ENCODE measurements around the gene KCTD14.
"Not testable (repeated sequence)": the region's sequence is repeated elsewhere in the genome, so short reads cannot be mapped to it uniquely, and the experiment has no call there.

The KCTD14 gene

DNA sequence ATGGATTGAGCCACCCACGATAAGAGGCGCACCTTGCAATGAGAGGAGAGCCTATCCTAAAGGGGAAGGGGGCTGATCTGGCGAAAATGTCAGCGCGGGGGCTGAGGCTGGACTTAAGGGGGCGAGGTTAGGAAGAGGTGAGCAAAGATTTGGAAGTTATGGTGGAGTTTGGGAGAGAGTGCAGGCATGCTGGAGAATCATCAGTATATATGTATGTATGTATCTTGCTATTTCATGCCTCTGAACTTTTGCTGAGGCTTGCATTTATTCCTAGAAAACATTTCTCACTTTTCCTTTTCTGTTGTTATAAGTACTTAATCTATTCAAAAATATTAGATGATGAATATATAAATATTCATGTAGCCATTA lies 23.4 kb upstream of the KCTD14 start:
- DNase-seq (ENCODE audit: low read depth in 2 of 2) = no peak

- DNase-seq (ENCODE audit: low read depth in 2 of 2) = peak; percentile 43 to 65
Measured at GRCh38 chr11:78045851-78046485, 22.9 kb upstream of the KCTD14 start.

GRCh38 chr11:78044706-78045105 lies 21.6 kb upstream of the KCTD14 start:
- no peak for DNase-seq (ENCODE audit: low read depth in 2 of 2)

- DNase-seq (ENCODE audit: low read depth in 2 of 2) = no peak
Measured at GRCh38 chr11:78041843-78042440, 18.9 kb upstream of the KCTD14 start.

- DNase-seq (ENCODE audit: low read depth in 2 of 2) = not testable (repeated sequence)
Measured at GRCh38 chr11:78041380-78041719, 18.3 kb upstream of the KCTD14 start.

GRCh38 chr11:78040691-78041379 lies 17.8 kb upstream of the KCTD14 start:
- no peak for DNase-seq (ENCODE audit: low read depth in 2 of 2)

- DNase-seq (ENCODE audit: low read depth in 2 of 2) = no peak
Measured at GRCh38 chr11:78039919-78040671, 17.0 kb upstream of the KCTD14 start.

DNA sequence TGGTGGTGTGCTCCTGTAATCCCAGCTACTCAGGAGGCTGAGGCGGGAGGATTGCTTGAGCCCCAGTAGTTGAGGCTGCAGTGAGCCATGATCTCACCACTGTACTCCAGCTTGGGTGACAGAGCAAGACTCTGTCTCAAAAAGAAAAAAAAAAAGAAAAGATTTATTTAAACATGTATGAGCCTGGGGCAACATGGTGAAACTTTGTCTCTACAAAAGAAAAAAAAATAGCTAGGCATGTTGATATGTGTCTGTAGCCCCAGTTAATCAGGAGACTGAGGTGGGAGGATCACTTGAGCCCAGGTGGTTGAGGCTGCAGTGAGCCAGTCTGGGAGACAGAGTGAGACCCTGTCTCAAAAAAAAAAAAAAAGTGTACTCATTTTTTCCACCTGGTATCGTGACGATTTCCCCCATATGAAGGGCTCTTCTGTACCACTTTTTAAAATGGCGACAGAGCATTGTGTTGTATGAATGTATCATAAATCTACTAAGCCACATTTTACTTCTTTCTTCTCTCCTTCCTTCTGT lies 16.4 kb upstream of the KCTD14 start:
- no peak for DNase-seq (ENCODE audit: low read depth in 2 of 2)

DNA sequence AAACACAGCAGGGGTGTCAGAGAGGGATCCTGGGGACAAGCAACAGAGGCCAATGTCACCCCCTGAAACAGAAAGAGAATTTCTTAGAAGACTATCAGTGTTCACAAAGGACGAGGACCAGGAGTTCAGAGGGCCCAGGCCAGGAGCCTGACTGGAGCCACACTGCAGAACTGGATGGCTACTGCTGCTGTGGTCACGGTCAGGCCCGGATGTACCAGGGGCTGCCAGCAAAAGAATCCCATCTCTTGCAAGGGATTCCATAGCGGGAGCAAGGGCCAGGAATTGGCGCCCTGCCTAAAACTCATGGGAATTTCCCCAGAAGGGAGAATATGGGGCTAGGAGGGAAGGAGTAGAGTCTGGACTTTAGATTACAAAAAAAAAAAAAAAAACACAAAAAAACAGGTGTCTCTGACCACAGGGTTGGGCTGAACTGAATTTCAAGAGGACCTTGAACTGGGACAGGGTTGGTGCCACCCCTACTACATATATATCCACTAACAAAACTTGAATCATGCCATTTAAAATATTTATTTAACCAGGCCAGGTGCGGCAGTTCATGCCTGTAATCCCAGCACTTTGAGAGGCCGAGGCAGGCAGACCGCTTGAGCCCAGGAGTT lies 15.7 kb upstream of the KCTD14 start:
- DNase-seq (ENCODE audit: low read depth in 2 of 2) = no peak

DNA sequence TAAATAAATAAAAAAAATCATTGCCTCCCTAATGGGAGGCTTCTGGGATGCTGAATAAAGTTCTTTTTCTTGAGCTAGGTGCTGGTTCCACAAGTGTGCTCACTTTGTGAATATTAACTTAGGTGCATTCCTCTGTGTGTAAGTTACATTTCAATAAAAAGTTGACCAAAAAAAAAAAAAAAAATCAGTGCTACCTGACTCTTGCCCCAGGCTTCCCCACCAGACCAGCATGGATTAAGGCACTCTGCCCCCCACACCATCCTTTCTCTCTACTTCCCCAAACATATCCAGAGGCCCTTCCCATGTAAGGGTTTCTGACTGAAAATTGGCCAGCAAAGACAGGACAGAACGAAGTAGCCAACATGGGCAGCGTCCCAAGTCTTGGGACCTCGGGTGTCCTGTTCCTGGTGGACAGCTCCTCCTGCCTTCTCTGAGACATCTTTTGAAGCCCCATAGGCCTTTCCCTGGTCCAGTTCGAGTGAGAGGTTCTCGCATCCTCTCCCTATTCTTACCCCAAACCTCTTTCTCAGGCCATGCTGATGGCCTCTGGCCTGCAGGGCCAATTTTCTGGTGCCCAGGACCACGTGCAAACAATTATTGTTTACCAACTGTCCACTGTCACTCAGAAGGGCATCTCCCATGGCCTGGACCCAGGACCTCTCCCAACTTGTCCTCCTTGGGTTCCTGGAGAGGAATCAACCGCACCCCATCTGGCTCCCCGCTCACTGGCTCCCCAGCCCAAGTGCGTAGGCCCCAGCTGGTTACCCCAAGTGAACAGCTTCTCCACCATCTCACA lies 14.9 kb upstream of the KCTD14 start:
- DNase-seq (ENCODE audit: low read depth in 2 of 2) = no peak

DNA sequence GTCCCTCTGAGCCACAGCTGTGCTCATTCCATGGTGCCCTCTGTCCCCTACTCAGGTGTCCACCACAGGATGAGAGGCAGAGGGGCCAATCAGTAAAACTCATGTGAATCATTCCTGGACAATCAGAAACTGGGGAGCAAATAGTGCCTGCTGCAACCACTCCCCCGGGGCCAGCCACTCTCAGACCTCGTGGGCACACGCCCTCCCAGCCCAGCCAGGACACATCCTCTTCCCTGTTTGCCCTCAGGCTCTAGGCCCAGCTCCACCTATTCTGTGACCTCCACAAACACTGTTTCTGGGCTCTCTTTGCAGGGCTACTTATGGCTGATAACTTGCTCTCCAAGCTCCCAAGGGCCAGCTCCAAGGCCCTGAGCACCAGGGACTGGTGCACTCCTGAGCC lies 14.0 kb upstream of the KCTD14 start:
- DNase-seq (ENCODE audit: low read depth in 2 of 2) = no peak

GRCh38 chr11:78036313-78036712 lies 13.2 kb upstream of the KCTD14 start:
- no peak for DNase-seq (ENCODE audit: low read depth in 2 of 2)

- DNase-seq (ENCODE audit: low read depth in 2 of 2) = no peak
Measured at GRCh38 chr11:78034623-78035022, 11.5 kb upstream of the KCTD14 start.

- DNase-seq (ENCODE audit: low read depth in 2 of 2) = no peak
Measured at GRCh38 chr11:78033040-78033439, 10.0 kb upstream of the KCTD14 start.

DNA sequence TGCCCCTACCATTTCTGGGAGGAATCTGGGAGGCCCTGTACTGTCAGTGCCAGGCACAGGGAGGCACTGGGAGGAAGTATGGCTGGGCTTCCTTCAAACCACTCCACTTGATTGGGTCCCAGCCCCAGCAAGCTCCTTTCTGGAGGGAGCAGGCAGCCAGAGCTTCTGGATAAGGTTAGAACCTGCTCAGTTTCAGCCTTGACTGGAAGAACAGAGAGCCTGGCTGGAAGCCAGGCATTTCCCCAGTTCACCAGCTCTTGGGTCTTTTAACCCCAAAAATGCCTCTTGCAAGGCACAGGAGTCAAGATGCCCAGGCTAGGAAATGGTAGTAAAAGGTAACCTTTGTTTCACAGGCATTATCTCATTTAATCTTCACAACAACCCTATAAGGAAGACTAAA lies 9.0 kb upstream of the KCTD14 start:
- no peak for DNase-seq (ENCODE audit: low read depth in 2 of 2)

DNA sequence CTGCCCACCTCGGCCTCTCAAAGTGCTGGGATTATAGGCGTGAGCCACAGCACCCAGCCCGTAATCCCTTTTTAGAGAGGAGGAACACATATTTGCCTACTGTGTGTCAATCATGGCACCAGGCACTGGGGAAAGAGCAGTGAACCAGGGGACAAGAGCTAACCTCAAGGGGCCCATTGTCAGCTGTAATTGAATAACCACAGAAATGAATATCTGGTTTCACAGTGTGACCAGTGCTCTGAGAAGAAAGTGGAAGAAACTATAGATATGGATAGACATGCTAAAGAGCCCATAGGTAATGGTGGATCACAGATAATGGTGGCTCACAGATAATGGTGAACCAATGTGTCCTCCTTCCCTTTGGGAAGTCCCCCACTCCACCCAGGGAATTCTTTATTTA lies 8.6 kb upstream of the KCTD14 start:
- no peak for DNase-seq (ENCODE audit: low read depth in 2 of 2)

GRCh38 chr11:78030429-78031325 lies 7.6 kb upstream of the KCTD14 start:
- no peak for DNase-seq (ENCODE audit: low read depth in 2 of 2)

- DNase-seq (ENCODE audit: low read depth in 2 of 2) = not testable (repeated sequence)
Measured at GRCh38 chr11:78028423-78028822, 5.3 kb upstream of the KCTD14 start.

DNA sequence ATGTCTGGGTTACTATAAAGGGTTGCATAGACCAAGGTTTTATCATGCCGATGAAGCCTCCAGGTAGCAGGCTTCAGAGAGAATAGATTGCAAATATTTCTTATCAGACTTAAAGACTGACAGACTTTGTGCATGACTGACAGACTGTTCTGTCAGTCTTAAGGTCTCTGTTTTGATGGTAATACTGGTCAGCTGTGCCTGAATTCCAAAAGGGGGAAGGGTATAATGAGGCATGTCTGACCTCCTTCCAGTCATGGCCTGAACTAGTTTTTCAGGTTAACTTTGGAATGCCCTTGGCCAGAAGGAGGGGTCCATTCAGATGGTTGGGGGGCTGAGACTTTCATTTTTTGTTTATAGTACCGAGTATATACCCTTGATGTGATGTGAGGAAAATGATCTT lies 4.7 kb upstream of the KCTD14 start:
- DNase-seq (ENCODE audit: low read depth in 2 of 2) = no peak

GRCh38 chr11:78025378-78025777 lies 2.3 kb upstream of the KCTD14 start:
- no peak for DNase-seq (ENCODE audit: low read depth in 2 of 2)

Measured in stimulated activated CD8-positive, alpha-beta memory T cell treated with anti-CD3 and anti-CD28 coated beads, Interleukin-2, amount 100 ng/mL, for 1 hour (primary cell).